Superior temporal gyrus (tissue), 1 donor: ENCODE data around the gene IL1RL1.
"Not testable (repeated sequence)": the region's sequence is repeated elsewhere in the genome, so short reads cannot be mapped to it uniquely, and the experiment has no call there.

Experiments used
- DNase-seq: peaks from one replicate; pipeline ENCODE4 v3.0.0-alpha.2; 2016; ENCODE audit errors: extremely low spot score

Gene IL1RL1

DNA sequence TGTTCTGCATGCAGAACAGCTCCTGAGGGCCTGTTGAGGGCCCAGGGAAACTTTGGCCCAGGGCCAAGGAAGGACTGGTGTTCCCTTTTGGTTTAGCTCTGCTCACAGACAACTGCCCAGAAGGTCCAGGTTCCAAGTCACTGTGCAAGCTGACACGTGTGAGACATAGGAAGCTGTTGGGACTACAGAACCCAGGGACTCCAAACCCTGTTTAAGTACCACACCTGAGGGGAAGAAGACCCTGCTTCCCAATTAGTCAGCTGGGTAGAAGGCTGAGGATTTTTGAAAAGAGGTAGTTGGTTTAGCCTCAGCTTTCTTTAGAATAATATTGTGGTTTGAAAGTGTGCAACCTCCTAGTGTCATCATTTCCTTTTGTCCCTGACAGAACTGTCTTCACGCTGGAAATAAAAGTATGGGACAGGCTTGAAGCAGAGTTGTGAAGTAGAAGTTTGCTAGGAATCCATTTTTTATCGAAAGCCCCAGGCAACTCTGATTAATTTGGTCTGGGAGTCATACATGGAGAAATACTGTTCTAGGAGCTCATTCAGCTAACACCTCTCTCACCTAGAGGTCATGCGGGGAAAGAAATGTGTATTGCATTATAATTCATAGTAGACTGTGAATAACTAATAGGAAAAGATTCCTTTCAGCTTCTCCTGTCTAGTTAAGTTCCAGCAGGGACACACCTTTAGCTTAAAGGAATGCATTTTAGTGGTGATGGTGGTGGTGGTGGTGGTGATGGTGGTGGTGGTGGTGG is 19.9 kb upstream of the IL1RL1 start:
- DNase-seq: no peak

DNA sequence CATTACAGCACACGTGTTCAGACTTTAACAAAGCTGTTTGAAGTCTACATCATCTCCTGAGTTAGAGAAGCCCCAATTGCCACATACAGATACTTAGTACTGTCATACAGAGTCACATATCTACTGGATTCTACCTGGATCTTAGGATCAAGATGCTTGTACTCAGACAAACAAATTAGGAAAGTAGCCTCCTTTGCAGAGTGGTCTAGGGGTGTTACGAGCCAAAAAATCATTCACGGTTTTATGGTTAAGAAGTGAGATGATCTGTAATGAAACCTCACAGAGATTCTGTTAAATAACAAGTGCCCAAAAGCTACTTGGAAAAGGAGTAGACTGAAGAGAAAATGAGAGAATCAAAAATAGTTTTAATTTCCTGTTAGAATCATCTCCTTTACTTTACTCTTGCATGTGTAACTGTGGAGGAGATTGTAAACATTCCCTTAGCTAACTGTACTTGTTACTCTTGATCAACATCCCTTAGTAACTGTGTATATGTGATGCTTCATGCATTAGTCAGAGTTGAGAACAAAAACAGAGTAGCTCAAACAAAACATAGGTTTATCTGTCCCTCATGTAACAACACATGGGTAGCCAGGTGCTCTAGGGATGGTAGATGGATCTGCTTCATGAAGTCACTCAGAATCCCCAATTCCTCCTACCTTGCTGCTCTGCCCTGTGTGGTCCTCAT is 16.4 kb upstream of the IL1RL1 start:
- DNase-seq: no peak

DNA sequence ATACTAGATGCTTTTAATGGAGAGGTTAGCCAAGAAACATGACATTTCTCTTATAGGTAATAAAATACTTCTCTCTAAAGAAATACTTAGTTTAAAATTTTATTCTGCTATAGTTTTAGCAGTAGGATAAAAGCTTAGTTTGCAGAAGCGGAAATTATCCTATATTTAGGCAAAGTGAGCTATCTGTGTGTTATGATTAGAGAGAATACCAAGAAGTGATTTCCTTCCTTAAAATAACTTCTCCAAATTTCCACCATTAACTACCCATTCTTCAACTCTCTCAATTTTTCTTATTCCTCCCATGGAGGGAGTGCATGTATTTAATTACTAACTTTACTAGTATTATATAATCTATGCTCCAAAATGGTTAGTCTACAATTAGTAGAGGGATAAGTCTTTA is 15.8 kb upstream of the IL1RL1 start:
- no peak for DNase-seq

DNA sequence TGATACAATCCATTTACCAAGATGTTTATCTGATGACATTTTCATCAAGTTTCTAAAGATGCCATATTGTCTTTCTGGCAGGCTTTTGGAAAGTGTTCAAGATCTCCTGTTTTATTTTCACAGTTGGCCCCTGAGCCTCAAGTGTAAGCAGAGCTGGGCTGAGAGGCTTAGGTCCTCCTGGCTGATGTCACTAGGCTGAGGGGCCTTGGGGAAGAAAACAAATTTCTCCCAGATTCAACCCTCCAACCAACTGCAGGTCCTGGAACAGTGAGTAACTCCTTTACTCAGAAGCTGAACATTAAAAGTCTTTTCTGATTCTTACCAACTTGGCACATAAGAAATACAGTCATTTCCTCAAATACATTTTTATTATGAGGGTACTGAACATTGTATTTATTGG is 14.9 kb upstream of the IL1RL1 start:
- no peak for DNase-seq

DNA sequence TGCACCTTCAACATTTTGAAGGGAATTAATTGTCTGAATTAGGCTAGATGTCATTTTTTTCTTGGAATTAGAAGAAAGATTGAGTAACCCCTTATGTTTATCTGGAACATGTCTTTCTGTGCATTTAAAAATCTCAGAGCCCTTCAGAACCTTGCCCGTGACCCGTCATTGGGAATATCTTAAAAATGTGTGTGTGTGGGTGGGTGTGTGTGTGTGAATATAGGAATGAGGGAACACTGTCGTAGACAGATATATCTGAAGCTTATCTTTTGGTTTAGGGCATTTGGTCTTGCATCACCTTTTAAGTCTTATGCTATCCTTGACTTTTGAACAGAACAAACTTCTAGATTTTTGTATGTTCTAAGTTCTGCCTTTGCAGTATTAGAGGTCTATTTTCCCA is 13.5 kb upstream of the IL1RL1 start:
- no peak for DNase-seq

DNA sequence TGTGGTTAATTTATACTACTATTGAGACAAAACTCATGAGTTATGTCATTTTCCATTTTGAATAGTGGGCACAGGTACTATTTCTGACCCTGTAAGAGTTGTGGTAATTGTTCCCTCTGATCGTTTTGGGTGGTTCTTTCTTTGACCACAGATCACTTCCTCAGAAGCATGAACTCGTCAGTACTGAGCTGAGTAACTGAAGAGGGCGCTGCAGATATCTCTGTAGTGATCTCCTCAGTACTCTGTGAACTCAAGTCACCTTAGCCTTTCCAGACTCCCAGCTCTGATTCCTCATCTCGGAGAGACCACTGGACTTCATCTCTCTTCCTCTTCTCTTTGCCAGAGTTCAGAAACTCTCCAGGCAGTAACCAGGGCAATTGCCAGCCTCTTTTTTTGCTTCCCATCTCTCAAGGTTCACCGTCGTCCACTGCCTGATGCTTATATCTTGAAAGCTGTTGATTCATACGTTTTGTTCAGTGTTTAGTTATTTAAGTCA is 9.4 kb upstream of the IL1RL1 start:
- DNase-seq: no peak

DNA sequence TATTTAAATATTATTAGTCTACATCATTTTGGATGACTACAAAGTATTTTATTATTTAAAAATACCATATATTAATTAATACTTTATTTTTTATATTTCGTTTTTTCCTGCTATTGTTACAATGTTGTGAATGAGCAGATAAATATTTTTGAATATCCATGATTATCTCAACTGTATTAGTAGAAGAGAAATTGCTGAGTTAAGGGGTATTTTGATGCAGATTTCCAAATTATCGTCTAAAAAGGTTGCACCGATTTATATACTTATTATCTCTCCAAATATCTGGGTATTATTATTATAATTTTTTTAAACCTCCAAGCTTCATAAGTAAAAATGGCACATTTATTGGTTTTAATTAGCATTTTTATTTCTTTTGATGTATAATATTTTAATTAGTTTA is 8.9 kb upstream of the IL1RL1 start:
- no peak for DNase-seq

DNA sequence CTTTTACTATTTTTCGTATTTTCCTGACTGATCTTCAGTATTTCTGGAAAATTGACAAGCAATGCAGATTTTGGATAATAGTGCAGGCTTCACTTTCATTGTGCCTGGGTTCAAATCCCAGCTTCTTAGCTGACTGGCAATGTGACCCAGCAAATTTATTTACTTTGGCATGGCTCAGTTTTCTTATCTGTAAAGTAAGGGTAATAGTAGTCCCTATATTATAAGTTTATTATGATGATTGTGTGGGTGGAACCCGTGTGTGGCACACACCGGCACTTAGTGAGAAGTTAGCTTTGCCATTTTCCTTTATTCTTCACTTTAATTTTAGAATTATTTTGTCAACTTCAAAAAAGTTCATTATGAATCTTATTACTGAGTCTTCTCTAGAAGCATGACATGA is 7.8 kb upstream of the IL1RL1 start:
- no peak for DNase-seq

DNA sequence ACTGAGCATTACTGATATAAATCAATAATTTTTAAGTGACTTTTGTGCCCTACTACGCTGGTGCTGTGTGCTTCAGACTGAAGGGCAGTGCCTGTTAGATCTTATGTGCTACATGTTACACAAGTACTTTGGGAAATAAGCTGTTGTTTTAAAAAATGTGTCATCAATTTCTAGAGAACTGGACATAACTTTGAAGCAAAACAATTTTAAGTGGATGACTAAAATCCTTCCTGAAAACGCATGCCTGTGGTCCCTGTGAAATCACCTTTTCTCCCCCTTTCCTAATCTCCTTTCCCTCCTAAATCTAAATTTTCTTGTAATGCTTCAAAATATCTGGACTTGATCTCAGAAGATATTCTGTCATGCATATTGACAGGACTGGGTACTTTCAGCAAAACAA is 7.1 kb upstream of the IL1RL1 start:
- no peak for DNase-seq

DNA sequence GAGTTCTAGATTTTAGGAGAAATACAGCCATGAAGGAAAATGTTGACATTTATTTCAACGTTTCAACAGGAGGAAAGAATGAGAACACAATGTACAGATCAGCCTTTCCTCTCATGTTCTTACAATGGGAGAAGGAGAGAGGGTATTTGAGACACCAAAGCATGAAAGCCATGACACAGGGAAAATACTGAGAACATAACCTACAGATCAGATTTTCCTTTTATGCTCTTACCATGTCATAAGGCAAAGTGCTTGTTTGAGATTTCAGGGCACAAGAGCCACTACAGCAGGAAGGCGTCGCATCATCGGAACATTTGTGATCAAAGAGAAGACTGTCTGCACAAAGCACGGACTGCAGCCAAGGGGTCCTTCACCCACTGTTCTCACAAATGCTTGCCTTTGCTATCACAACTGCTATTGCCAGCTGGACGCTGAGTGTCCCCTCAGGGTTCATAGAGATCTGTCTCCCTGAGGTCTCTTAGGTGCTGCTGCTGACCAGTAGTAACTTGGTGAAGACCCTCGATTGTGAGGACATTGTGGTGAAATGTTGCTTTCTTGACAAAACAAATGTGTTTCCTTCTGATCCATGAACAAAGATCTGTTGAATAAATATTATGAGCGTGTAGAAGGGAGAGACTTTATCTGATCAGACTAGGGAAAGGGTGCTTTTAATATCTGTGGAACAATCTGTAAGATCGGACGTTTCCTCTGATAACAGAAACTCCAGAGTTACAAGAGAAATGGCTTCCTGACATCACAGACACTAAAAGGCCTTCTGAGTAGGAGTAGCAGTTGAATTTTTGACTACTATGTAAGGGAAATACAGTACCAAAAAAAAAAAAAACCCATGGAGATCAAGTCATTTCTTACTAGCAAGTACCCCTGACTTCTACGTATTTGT is 6.4 kb upstream of the IL1RL1 start:
- DNase-seq: no peak

DNA sequence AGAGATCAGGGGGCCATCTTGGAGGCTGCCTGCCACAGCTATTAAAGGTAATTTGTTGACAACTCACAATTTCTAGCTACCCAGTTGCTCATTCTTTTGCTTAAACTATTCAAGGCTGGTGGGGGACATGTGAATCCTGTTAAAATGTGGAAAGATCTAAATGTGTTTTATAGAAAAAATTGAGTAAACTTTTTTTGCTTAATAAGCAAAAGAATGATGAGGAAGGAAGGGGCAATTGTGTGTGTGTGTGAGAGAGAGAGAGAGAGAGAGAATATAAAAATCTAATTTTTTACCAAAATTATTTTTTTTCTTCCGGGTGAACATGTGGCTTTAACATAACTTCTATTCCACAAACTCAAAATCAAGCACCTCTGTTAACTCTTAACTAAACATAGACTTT is 5.2 kb upstream of the IL1RL1 start:
- no peak for DNase-seq

DNA sequence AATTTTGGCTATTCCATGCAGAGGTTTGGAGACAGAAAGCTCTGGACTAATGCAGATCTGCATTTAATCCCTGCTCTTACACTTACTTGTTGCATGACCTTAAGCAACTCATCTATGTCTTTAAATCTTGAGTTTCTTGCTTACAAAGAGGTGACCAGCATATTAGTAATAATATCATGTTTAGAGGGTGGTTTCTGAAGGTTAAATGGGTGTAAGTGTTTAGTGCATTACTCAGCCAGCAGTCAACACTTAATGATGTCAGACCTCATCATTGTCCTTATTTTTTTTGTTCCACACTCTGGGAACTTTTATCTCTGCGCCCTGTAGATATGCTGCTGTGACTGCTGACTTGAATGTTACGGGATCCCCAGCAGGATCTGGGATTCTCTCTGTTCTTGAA is 1.7 kb downstream of the IL1RL1 start:
- no peak for DNase-seq

DNA sequence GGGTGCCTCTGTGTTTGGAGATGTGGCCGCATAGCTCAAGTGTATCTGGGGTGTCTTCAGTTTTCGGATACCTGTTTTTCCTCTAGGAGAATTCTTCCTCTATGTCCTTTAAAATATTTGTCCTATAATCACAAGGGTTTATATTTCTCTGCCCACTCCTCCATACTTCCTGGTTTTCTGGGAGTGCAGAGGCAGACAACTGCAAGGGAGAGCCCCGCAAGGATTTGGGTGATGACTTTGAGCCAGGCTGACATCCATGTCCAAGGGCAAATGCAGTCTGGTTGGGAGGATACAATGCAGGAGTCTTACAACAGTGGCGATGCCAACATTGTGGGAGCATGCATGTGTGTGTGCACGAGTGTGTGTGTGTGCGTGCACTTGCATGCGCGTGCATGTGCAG is 2.1 kb downstream of the IL1RL1 start:
- DNase-seq: no peak

DNA sequence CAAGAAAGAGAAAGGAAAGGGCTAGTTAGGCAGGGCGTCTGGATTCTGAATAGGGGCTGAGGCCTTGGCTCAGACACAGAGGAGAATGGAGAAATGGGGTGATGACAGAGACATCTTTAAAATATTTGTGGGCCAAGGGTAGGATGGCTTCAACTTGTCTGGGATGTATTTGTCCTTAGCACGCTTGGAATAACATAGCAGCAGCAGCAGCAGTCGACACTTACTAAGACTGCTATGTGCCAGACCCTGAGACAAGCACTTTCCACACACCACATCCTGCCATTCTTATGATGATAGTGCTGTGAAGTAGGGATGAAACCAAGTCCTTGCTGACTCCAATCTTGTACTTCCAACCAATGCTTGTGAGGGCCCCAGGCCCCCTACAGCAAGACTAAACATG is 2.6 kb downstream of the IL1RL1 start:
- DNase-seq: no peak

DNA sequence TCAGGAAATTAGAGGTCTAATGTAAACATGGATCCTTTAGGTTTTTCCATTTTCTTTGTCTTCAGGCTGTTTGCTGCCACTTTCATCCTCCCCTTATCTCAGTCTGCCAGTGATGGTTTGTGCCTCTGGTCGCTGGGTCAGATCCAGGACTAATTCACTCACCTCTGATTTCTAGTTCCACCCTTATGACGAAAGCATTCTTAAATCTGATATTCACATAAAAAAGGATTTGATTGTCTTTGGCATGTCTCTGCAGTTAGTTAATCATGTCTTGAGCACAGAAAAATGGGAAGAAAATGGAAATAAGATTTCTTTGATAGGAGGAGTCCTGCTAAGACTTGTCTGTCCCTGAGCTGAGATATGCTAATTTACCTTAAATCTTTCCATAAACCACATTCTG is 4.6 kb downstream of the IL1RL1 start:
- no peak for DNase-seq

DNA sequence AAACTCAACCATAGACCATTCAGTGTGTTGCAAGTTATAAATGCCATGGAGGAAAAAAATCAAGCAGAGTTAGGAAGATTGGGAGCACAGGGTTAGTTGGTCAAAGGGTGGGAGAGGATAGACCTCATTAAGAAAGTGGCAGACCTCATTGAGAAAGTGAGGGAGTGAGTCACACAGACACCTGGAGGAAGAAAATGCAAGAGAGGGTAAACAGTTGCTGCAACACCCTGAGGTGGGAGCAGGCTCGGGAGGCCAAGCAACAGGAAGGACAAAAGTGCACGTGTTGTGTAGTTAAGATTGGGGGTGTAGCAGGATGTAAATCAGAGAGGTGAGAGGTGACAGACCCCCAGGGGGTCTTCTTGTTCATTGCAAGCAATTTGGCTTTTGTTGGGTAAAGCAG is 6.4 kb downstream of the IL1RL1 start:
- DNase-seq: no peak

DNA sequence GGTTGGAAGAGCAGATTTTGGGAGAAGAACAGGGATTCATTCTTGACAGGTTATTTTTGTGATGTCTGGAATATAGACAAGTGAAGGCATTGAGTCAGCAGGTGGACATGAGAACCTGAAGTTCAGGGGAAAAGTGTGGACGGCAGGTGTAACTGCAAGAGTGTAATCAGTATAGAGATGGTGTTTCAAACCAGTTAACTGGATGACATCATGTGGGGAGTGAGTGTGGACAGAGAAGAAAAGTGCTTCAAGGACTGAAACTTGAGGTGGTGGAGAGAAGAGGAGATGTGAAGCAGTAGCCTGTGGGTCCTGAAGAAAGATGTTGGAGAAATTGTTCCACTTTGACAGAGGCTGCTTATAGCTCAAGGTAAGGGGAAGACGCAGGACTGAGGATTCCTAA is 7.1 kb downstream of the IL1RL1 start:
- DNase-seq: no peak

DNA sequence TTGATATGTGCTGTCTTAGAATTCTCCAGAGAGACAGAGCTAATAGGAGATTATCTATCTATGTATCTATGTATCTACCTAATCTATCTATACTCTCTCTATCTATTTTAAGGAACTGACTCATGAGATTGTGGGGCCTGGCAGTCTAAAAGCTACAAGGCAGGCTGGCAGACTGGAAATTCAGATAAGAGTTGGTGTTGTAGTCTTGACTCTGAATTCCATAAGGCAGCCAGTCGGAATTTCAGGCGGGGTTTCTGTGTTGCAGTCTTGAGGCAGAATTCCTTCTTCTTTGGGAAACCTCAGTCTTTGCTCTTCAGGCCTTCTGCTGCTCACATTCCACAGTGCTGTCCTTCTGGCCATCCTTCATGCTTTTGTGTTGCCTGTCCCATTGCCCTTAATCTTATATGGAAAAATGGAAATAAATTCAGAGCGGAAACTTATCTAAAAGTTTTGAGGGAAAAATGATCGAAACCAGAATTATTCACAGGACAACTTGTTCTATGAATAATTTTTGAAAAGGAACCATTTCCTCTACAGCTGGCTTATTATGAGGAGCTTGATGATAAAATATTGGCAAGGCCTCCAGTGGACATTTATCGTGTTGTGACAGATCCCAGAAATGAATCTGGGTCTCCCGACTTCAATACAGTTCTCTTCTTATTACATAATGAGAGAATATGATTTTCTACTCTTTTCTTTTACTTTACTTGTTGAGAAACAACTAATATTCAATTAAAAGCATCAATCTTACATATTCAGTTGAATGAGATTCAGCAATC is 10.8 kb downstream of the IL1RL1 start:
- no peak for DNase-seq

DNA sequence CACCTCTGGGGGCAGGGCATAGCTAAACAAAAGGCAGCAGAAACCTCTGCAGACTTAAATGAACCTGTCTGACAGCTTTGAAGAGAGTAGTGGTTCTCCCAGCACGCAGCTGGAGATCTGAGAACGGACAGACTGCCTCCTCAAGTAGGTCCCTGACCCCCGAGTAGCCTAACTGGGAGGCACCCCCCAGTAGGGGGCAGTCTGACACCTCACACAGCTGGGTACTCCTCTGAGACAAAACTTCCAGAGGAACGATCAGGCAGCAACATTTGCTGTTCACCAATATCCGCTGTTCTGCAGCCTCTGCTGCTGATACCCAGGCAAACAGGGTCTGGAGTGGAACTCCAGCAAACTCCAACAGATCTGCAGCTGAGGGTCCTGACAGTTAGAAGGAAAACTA is 13.6 kb downstream of the IL1RL1 start:
- not testable (repeated sequence) for DNase-seq

DNA sequence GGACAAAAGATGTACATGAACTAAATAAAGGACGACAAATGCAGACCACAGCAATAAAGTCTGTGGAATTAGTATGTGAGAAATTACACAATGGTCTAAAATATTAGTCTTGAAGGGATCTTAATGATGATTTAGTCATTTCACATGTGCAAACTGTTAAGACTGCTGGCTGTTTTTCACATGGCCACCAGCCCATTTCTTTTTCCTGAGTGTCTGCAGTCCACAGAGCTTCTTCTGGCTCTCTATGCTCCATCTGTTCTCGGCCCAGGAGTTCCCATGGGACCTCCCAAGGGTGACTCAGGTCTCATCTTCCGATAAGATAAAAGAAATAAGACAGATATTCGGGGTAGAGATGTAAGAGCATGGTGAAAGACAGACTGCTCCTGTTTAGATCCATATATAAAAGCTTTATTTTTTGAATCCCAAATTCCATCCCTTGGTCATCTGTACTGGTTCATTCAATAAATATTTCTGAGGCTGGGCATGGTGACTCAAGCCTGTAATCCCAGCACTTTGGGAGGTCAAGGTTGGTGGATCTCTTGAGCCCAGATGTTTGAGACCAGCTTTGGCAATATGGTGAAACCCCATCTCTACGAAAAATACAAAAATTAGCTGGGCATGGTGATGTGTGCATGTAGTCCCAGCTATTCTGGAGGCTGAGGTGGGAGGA is 20.1 kb downstream of the IL1RL1 start:
- no peak for DNase-seq

DNA sequence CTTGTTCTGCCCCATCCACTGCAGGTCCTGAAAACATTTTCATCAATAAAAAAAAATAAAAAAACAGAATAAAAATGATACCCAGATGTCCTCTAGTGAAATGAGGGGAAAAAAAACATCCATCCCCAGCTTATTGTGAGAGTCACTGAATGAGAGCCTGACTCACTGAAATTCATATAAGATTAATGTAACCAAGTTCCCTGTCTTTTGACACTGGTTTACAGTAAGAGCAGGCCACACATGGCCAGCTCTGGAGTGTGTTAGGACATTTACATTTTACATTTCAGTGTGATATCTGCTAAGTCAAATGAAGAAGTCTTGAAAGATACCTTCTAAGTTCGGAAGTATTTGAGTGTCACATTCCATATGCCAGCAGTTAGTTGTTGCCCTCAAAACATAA is 23.1 kb downstream of the IL1RL1 start:
- DNase-seq: no peak
